ENCODE data around the gene VPS26C. TPM values are rescaled to one million over a fixed set of nuclear protein-coding genes. Genes with fewer than 3 reads are reported as not detected.

The VPS26C gene
- total and polyA plus RNA-seq, 9 of the 15 experiments (the other 6 are each of a cell fraction or from before 2014, with no cell fraction given), result 32.8 to 48.7 (median 42.1) TPM

DNA sequence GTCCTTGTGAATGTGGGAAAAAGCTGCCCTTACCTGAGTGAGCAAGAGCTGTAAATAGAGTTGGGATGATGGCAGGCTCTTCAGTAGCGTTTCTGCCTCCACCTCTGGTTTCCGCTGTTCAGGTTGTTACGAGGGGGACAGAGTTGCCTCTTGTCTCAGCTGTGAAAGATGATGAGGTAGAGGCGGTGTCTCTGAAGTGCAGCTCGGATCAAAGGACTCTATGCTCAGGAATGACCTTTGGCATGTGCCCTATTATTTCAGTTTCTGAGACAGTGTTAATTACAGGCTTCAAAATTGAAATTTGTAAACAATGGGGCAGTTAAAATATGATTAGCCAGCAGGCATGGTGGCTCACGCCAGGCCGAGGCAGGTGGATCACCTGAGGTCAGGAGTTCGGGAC is 70.3 kb downstream of the VPS26C start:
- ATAC-seq (no peak), DNase-seq (ENCODE audit: extremely low read depth in 1 of 4, low spot score in 3 of 4) (no peak), FAIRE-seq (no peak)
- intact Hi-C loops (cut with micrococcal nuclease) (no loop called here), in situ Hi-C loops (cut with MboI) (no loop called here)
- Histone ChIP-seq H3K9me3 (replicated peaks; ENCODE audit: control insufficient read depth, insufficient read depth, low read depth, low read length) (no peaks in the 10 kb centered on the region), H2AFZ (ENCODE audit: low read depth, low read length) (no peak overlapping the region), H3K4me1 (replicated peaks in 1 of 2; ENCODE audit: control insufficient read depth in 2 of 2, insufficient read depth in 2 of 2, low read length in 2 of 2) (peaks cover 0 to 2% of the 10 kb centered on the region in 2 experiments; a peak in 1 of 5 replicates), H3K4me2 (ENCODE audit: insufficient read depth, low read length) (no peak overlapping the region), H3K36me3 (ENCODE audit: control insufficient read depth, insufficient read depth, low read length) (peaks cover 91% of the 10 kb centered on the region), H4K20me1 (replicated peaks; ENCODE audit: control insufficient read depth, insufficient read depth, low read length) (no peaks in the 10 kb centered on the region), H3K9ac (ENCODE audit: insufficient read depth in 1 of 2, low read depth in 2 of 2, low read length in 2 of 2) (no peak overlapping the region), H3K27me3 (ENCODE audit: control insufficient read depth in 2 of 2, insufficient read depth in 2 of 2, low read length in 2 of 2) (no peaks in the 10 kb centered on the region), H3K9me1 (ENCODE audit: control insufficient read depth, insufficient read depth, low read length) (no peaks in the 10 kb centered on the region), H3K79me2 (ENCODE audit: control insufficient read depth, insufficient read depth, low read length) (no peaks in the 10 kb centered on the region), H3K4me3 (no peak overlapping the region), H3K27ac (ENCODE audit: extremely low read depth, low read depth, low read length) (no peak overlapping the region)
- TF ChIP-seq U2AF1 (optimal IDR thresholded peaks at IDR 0.05; ENCODE audit: low read depth, low read length), result no peak
- TF ChIP-seq, protein P1, sequence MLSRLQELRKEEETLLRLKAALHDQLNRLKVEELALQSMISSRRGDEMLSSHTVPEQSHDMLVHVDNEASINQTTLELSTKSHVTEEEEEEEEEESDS (CRISPR knock-in tag; IDR thresholded peaks at IDR 0.05), result no peak
- POLR2A ChIA-PET, result interaction anchor here (0.6 to 2.1 kb wide), 2 partner anchors 11 to 244 kb away, joined by 4 to 9 read pairs; no protein-coding TSS in a partner anchor
- 92% methylated on average over 8 of the region's 8 CpGs for WGBS (ENCODE audit: insufficient coverage, low coverage, missing lambda C conversion rate)
- BruUV-seq (replicated peaks), result no TSS peak
- CTCF ChIA-PET (ENCODE audit: low intra/inter-chr PET ratio), result no interaction called here

DNA sequence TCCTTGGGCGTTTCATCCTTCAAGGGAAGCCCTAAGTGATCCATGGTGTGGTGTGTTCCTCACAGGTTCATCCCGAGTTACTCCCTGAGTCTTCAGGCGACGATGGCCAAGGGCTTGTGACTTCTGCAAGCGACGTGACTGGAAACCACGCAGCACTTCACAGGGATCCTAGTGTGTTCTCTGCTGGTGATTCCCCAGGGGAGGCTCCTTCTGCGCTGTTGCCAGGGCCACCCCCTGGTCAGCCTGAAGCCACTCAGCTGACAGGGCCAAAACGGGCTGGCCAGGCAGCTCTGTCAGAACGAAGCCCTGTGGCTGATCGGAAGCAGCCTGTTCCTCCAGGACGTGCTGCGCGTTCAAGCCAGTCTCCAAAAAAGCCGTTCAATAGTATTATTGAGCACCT is 71.5 kb downstream of the VPS26C start:
- WGBS (ENCODE audit: insufficient coverage, low coverage, missing lambda C conversion rate), result 87% methylated on average over 15 of the region's 15 CpGs
- Histone ChIP-seq H3K79me2 (ENCODE audit: control insufficient read depth, insufficient read depth, low read length) (no peaks in the 10 kb centered on the region), H3K9ac (ENCODE audit: insufficient read depth in 1 of 2, low read depth in 2 of 2, low read length in 2 of 2) (peak overlapping the region in 1 of 2 experiments; percentile 36; a peak in 2 of 4 replicates), H3K27me3 (ENCODE audit: control insufficient read depth in 2 of 2, insufficient read depth in 2 of 2, low read length in 2 of 2) (no peaks in the 10 kb centered on the region), H3K9me3 (replicated peaks; ENCODE audit: control insufficient read depth, insufficient read depth, low read depth, low read length) (no peaks in the 10 kb centered on the region), H3K4me3 (no peak overlapping the region), H3K4me1 (replicated peaks in 1 of 2; ENCODE audit: control insufficient read depth in 2 of 2, insufficient read depth in 2 of 2, low read length in 2 of 2) (peaks cover 0 to 2% of the 10 kb centered on the region in 2 experiments; a peak in 1 of 5 replicates), H3K27ac (ENCODE audit: extremely low read depth, low read depth, low read length) (no peak overlapping the region), H2AFZ (ENCODE audit: low read depth, low read length) (no peak overlapping the region), H3K4me2 (ENCODE audit: insufficient read depth, low read length) (no peak overlapping the region), H4K20me1 (replicated peaks; ENCODE audit: control insufficient read depth, insufficient read depth, low read length) (no peaks in the 10 kb centered on the region), H3K9me1 (ENCODE audit: control insufficient read depth, insufficient read depth, low read length) (no peaks in the 10 kb centered on the region), H3K36me3 (ENCODE audit: control insufficient read depth, insufficient read depth, low read length) (peaks cover 87% of the 10 kb centered on the region)
- ATAC-seq (no peak), FAIRE-seq (no peak), DNase-seq (ENCODE audit: extremely low read depth in 1 of 4, low spot score in 3 of 4) (no peak)
- CTCF ChIA-PET (ENCODE audit: low intra/inter-chr PET ratio), result no interaction called here
- no TSS peak for BruUV-seq (replicated peaks)
- intact Hi-C loops (cut with micrococcal nuclease), result no loop called here
- POLR2A ChIA-PET, result interaction anchor here (1.0 to 1.3 kb wide), 2 partner anchors 21 to 174 kb away, joined by 3 to 4 read pairs; no protein-coding TSS in a partner anchor
- in situ Hi-C loops (cut with MboI), result no loop called here
- TF ChIP-seq, protein P2, sequence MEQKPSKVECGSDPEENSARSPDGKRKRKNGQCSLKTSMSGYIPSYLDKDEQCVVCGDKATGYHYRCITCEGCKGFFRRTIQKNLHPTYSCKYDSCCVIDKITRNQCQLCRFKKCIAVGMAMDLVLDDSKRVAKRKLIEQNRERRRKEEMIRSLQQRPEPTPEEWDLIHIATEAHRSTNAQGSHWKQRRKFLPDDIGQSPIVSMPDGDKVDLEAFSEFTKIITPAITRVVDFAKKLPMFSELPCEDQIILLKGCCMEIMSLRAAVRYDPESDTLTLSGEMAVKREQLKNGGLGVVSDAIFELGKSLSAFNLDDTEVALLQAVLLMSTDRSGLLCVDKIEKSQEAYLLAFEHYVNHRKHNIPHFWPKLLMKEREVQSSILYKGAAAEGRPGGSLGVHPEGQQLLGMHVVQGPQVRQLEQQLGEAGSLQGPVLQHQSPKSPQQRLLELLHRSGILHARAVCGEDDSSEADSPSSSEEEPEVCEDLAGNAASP (IDR thresholded peaks at IDR 0.05), result no peak
- TF ChIP-seq RUNX1 (IDR thresholded peaks at IDR 0.05; ENCODE audit: low read depth), result no peak
- no peak for TF ChIP-seq GTF2E2 (tag; IDR thresholded peaks at IDR 0.05)
- no peak for TF ChIP-seq NFYB (IDR thresholded peaks at IDR 0.05; ENCODE audit: extremely low read depth, insufficient read length)
- TF ChIP-seq, protein P3, sequence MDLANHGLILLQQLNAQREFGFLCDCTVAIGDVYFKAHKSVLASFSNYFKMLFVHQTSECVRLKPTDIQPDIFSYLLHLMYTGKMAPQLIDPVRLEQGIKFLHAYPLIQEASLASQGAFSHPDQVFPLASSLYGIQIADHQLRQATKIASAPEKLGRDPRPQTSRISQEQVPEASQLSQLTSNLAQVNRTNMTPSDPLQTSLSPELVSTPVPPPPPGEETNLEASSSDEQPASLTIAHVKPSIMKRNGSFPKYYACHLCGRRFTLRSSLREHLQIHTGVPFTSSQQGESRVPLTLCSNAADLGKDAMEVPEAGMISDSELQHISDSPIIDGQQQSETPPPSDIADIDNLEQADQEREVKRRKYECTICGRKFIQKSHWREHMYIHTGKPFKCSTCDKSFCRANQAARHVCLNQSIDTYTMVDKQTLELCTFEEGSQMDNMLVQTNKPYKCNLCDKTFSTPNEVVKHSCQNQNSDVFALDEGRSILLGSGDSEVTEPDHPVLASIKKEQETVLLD (IDR thresholded peaks at IDR 0.05), result no peak
- no peak for TF ChIP-seq BRF1 (IDR thresholded peaks at IDR 0.05; ENCODE audit: borderline replicate concordance, extremely low read depth, insufficient read length)
- TF ChIP-seq KDM5B (IDR thresholded peaks at IDR 0.05; ENCODE audit: insufficient replicate concordance, low read depth, low read length), result no peak
- TF ChIP-seq, protein P4, sequence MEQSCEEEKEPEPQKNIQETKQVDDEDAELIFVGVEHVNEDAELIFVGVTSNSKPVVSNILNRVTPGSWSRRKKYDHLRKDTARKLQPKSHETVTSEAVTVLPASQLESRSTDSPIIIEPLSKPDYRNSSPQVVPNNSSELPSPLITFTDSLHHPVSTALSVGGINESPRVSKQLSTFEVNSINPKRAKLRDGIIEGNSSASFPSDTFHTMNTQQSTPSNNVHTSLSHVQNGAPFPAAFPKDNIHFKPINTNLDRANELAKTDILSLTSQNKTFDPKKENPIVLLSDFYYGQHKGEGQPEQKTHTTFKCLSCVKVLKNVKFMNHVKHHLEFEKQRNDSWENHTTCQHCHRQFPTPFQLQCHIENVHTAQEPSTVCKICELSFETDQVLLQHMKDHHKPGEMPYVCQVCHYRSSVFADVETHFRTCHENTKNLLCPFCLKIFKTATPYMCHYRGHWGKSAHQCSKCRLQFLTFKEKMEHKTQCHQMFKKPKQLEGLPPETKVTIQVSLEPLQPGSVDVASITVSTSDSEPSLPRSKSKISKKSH (CRISPR knock-in tag; IDR thresholded peaks at IDR 0.05), result no peak

Data from K562 (cell line).